Measurements from ENCODE around the gene PPP6R3.

GRCh38 chr11:68525930-68526329 is 65.4 kb downstream of the PPP6R3 start:
- TF ChIP-seq SIN3A (IDR thresholded peaks at IDR 0.05; ENCODE audit: borderline replicate concordance, insufficient read depth, low read length) (no peak), TAF1 (IDR thresholded peaks at IDR 0.05; ENCODE audit: borderline replicate concordance, insufficient read depth, low read length) (no peak), POLR2AphosphoS5 (IDR thresholded peaks at IDR 0.05; ENCODE audit: low read depth, low read length) (no peak), REST (IDR thresholded peaks at IDR 0.05; ENCODE audit: insufficient read depth in 1 of 2, low read depth in 2 of 2, low read length in 2 of 2) (no peak), FOXP2 (optimal IDR thresholded peaks at IDR 0.05; ENCODE audit: borderline replicate concordance, extremely low read depth, extremely low read length, insufficient read depth) (no peak)
